Fibroblast of the conjunctiva (primary cell): ENCODE data around the gene MSTO1.
"Not testable (repeated sequence)": the region's sequence is repeated elsewhere in the genome, so short reads cannot be mapped to it uniquely, and the experiment has no call there.

ENCODE experiments used
- DNase-seq: peaks from one replicate; pipeline ENCODE4 v3.0.0-alpha.2; 2010; ENCODE audit warnings: low read depth

The MSTO1 gene

GRCh38 chr1:155609515-155610256, at the start of gene MSTO1:
TSS of gene MSTO1 (plus strand) at chr1:155610218. CDS start at chr1:155610249, 31 bp downstream.
- DNase-seq = peak; percentile 95

- peak; percentile 3 for DNase-seq
Measured at GRCh38 chr1:155561779-155562580, 48.0 kb upstream of the MSTO1 start.

GRCh38 chr1:155562581-155563376, 47.2 kb upstream of the MSTO1 start, which contains the start of gene ASH1L:
TSS of gene ASH1L (minus strand) at chr1:155562803. CDS start at chr1:155521519, 41,284 bp downstream.
- DNase-seq = peak; percentile 75

DNA sequence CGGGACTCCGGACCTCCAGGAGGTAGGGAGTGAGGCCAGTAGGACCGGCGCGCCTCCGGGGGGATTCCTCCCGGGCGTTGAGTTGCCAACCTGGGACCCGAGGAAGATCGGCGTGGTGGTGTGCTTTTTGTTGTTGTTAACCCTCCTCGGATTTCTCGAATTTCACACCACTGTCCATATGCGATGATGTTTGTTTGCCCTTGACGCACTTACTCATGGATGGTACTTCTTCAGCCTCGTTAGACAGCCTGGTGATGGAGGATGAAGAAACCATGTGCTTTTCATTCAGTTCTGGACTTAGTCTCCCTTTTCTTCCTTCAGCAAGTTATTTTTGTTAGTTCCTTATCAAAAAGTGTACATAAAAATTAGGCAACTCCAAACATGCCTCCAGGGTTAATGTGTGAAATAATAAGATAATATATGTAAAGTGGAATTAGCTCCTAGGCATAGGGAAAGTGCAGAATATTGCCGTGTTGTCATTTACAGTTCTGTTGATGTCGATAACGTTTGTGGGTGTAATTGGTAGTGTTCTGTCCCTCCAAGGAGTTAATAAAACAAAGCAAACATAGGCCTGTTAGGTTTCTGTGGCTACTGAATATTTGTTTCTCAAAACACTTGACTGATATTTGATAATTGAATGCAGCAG, 46.5 kb upstream of the MSTO1 start:
- not testable (repeated sequence) for DNase-seq

DNA sequence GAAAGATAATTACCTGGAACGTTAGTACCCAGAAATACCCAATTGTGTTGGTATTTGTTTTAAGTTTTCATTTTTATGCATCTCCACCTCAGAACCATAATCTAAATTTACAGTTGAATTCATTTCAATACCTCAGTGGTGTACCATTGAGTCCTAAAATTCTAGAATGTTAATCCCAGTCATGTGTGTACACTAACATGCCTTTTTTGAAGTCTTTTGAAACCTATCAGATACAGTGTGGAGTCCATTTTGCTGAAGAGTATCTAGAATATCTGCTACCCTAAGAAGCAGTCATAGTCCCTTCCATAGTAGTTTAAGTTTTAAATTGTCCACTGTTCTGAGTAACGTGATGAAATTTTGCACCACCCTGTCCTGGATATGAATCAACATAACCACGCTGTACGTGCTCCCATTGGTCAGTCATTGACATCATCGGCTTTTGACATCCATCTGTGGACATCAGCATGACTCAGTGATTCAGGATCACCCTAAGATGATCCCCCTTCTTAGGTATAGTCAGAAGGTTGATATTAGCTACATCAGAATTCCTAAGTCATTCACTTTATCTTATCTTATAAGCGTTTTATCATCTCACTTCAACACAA, 39.9 kb upstream of the MSTO1 start:
- DNase-seq = peak; percentile 8

- DNase-seq = no peak
Measured at GRCh38 chr1:155570593-155570990, 39.4 kb upstream of the MSTO1 start.

DNA sequence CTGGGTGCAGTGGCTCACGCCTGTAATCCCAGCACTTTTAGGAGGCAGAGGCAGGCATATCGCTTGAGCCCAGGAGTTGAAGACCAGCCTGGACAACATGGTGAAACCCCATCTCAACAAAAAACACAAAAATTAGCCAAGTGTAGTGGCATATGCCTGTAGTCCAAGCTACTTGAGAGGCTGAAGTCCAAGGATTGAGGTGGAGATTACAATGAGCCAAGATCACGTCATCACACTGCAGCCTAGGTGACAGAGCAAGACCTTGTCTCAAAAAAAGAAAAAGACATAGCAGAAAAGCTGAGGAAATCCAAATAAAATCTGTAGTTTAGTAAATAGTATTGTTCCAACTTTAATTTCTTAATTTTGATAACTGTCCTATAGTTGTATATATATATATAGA, 35.9 kb upstream of the MSTO1 start:
- no peak for DNase-seq

GRCh38 chr1:155575608-155576007, 34.4 kb upstream of the MSTO1 start:
- not testable (repeated sequence) for DNase-seq

GRCh38 chr1:155583846-155584245, 26.2 kb upstream of the MSTO1 start:
- DNase-seq = not testable (repeated sequence)

DNA sequence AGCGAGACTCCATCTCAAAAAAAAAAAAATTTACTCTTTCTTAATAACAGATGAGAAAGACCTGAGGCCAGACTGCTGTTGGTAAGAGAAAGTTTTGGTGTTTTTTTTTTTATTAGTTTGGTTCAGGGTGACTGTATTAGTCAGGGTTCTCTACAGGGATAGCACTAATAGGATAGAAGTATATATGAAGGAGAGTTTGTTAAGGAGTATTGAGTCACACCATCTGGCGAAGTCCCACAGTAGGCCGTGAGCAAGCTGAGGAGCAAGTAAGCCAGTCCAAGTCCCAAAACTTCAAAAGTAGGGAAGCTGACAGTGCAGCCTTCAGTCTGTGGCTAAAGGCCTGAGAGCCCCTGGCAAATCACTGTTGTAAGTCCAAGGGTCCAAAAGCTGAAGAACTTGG, 20.7 kb upstream of the MSTO1 start:
- DNase-seq = not testable (repeated sequence)

DNA sequence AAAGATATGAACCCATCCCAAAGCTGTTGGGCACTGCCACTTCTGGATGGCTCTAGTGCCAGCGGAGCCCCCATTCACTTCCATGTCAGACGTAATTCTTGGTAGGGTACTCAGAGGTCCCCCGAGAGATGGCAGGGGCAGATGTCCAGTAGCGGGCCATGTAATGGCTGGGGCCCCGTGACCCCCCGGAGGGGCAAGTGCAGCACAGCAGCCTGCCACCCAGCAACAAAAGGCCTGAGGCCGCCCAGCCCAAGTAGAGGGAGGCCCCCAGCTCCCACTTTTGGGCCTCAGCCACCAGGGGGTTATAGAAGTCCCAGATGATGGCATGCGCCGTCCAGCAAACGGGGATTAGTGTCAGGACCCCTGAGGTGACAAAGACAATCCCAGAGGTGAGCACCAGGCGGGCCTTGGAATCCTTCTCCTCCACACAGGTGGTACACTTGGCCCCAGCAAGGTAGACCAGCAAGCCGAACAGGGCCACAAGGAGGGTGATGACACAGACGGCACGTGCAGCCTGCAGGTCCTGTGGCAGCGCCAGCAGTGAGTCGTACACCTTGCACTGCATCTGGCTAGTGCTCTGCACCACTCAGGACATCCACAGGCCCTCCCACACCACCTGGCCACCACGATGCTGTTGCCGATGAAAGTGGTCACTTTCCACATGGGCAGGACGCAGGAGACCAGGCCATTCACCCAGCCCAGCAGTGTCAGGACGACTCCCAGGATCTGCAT, 19.3 kb upstream of the MSTO1 start:
- not testable (repeated sequence) for DNase-seq

DNA sequence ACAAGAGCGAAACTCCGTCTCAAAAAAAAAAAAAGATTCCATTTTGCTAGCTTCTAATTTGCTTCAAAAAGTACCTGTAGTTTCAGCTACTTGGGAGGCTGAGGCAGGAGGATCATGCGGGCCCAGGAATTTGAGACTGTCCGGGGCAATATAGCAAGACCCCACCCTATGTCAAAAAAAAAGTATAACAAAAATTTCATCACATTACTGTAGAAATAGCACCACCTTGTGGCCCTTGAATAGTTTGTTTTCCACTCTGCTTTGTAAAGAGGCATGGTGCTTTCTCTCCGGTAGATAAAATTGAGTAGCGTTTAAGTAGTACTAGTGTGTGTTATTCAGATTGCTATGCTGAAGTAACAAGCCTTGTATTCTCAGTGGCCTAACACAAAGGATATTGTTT, 18.2 kb upstream of the MSTO1 start:
- peak; percentile 49 for DNase-seq

DNA sequence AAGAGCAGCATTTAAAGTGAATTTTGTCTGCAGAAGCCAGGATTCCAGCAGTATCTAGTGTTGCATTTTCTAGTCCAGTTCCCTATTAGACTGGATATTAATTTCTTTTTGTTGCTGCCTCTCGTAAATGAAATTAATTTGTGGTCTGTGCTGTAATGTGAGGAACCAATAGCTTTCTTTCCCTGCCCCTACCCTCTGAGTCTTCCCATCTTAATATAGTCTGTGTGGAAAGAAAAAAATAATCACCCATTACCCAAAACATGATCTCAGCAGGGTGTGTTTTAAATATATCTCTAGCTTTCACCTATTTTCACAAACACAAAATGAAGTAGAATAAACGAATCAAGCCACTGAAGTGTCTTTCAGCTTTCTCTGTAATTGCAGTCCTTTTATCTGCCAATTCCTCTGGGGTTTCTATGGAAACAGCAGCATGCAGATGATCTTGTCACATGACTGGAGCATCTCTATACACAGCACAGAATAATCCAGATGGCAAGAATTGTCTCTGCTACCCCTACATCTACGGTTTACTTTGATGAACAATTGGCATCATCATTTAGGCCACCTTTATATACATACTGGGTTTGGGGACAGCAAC, 14.0 kb upstream of the MSTO1 start:
- not testable (repeated sequence) for DNase-seq

GRCh38 chr1:155596864-155597263, 13.2 kb upstream of the MSTO1 start:
- DNase-seq = no peak

DNA sequence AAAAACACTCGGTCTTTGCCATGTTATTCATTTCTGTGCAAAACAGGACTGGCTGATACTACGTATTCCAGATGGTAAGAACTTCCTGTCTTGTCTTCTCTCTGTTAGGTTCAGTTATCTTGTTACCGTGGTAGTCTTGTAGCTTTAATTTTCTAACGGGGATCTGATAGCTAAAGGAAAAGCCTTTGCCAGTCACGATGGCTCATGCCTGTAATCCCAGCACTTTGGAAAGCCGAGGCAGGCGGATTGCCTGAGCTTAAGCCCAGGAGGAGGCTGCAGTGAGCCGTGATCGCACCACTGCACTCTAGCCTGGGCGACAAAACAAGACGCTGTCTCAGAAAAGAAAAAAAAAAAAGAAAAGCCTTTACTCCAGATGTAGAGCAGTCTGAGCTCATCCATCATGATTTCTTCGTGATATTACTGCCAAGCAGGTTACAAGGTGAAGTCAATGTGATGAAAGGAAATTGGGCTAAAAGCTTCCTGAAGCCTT, 11.1 kb upstream of the MSTO1 start:
- DNase-seq = peak; percentile 20

GRCh38 chr1:155599828-155600572, 10.0 kb upstream of the MSTO1 start:
- not testable (repeated sequence) for DNase-seq

- DNase-seq = no peak
Measured at GRCh38 chr1:155607708-155608107, 2.3 kb upstream of the MSTO1 start.

DNA sequence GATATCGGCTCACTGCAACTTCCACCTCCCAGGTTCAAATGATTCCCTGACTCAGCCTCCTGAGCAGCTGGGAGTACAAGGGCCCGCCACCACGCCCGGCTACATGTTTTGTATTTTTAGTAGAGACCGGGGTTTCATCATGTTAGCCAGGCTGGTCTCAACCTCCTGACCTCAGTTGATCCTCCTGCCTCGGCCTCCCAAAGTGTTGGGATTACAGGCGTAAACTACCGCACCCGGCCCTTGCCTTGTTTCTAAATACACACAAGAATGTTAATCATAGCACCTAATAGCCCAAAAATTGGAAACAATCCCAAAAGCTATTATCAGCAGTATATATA, 1.2 kb upstream of the MSTO1 start:
- no peak for DNase-seq

DNA sequence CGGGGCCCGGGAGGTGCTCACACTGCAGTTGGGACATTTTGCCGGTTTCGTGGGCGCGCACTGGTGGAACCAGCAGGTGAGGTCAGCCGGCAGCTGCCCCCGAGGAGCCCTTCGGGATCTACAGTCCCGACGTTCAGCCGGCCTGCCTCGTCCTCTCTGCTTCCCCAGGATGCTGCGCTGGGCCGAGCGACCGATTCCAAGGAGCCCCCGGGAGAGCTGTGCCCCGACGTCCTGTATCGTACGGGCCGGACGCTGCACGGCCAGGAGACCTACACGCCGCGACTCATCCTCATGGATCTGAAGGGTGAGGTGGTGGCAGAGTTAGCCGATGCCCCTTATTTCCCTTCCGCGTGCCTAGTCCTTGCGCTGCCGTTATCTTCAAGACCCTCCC, 234 bp downstream of the MSTO1 start:
- not testable (repeated sequence) for DNase-seq
